Measurements from ENCODE around the gene NEK11. TPM values are rescaled to one million over a fixed set of nuclear protein-coding genes. Genes with fewer than 3 reads are reported as not detected.

The NEK11 gene
- total RNA-seq, 1 donor from 2014 or later: 4.4 TPM

DNA sequence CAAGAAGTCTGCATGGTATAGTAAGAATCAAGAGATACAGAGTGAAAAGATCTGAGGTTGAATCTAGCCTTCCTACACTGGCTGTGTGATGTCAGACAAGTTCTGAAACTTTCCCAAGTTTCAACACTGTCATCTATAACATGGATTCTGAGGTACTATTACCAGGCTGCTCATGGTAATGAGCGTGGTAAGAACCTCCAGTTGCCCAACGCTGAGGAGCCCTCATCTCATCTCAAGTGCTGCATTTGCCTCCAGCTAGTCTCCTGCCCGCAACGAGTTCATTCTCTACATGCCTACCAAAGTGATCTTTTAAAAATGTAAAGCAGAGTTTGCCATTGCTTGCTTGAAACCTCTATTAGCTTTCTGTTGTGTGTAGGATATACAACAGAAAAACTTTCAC lies 168.1 kb downstream of the NEK11 start:
- no peak overlapping the region for H3K27ac Mint-ChIP-seq (ENCODE audit: unreplicated experiment)
- H3K27me3 Mint-ChIP-seq (ENCODE audit: low read depth): no peaks in the 10 kb centered on the region

GRCh38 chr3:131200636-131201199 lies 174.0 kb downstream of the NEK11 start:
- no peak for TF ChIP-seq CTCF (IDR thresholded peaks at IDR 0.05)
- H3K27ac Mint-ChIP-seq (ENCODE audit: unreplicated experiment): no peak overlapping the region
- no peak overlapping the region for H3K4me3 Mint-ChIP-seq (ENCODE audit: unreplicated experiment)
- no peak for DNase-seq (ENCODE audit: low spot score)
- H3K27me3 Mint-ChIP-seq (ENCODE audit: low read depth): no peaks in the 10 kb centered on the region
- H3K9me3 Mint-ChIP-seq (ENCODE audit: low read depth): peaks cover 20% of the 10 kb centered on the region
- H3K4me1 Mint-ChIP-seq (ENCODE audit: low read depth): no peaks in the 10 kb centered on the region
- H3K36me3 Mint-ChIP-seq (ENCODE audit: low read depth): peaks cover 4% of the 10 kb centered on the region

More for the DNA sequence above, 168.1 kb downstream of the NEK11 start:
- Mint-ChIP-seq H3K36me3 (ENCODE audit: low read depth) (no peaks in the 10 kb centered on the region), H3K9me3 (ENCODE audit: low read depth) (no peaks in the 10 kb centered on the region), H3K4me3 (ENCODE audit: unreplicated experiment) (no peak overlapping the region), H3K4me1 (ENCODE audit: low read depth) (no peaks in the 10 kb centered on the region)
- no peak for TF ChIP-seq CTCF (IDR thresholded peaks at IDR 0.05)
- DNase-seq (ENCODE audit: low spot score): no peak

DNA sequence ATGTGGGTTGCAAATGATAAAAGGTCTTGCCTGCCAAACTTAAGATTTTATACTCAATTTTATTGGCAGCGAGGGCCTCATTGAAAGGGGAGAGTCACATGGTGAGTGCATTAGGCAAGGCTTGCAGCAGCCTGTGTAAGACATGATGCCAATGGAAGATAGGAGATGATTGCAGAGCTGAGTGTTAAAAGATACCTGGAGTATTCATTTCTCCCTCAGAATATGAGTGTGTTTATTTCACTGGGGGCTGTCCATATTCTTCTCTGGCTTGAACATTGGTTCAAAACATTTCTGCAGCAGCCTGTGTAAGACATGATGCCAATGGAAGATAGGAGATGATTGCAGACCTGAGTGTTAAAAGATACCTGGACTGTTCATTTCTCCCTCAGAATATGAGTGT lies 189.7 kb downstream of the NEK11 start:
- H3K36me3 Mint-ChIP-seq (ENCODE audit: low read depth): peaks cover 3% of the 10 kb centered on the region
- peaks cover 25% of the 10 kb centered on the region for H3K4me1 Mint-ChIP-seq (ENCODE audit: low read depth)
- no peak for TF ChIP-seq CTCF (IDR thresholded peaks at IDR 0.05)
- H3K9me3 Mint-ChIP-seq (ENCODE audit: low read depth): peaks cover 5% of the 10 kb centered on the region
- no peak for DNase-seq (ENCODE audit: low spot score)
- no peaks in the 10 kb centered on the region for H3K27me3 Mint-ChIP-seq (ENCODE audit: low read depth)
- H3K4me3 Mint-ChIP-seq (ENCODE audit: unreplicated experiment): no peak overlapping the region
- peak overlapping the region; percentile 84 for H3K27ac Mint-ChIP-seq (ENCODE audit: unreplicated experiment)

GRCh38 chr3:131216801-131217200 lies 190.1 kb downstream of the NEK11 start:
- DNase-seq (ENCODE audit: low spot score): no peak
- peaks cover 29% of the 10 kb centered on the region for H3K4me1 Mint-ChIP-seq (ENCODE audit: low read depth)

DNA sequence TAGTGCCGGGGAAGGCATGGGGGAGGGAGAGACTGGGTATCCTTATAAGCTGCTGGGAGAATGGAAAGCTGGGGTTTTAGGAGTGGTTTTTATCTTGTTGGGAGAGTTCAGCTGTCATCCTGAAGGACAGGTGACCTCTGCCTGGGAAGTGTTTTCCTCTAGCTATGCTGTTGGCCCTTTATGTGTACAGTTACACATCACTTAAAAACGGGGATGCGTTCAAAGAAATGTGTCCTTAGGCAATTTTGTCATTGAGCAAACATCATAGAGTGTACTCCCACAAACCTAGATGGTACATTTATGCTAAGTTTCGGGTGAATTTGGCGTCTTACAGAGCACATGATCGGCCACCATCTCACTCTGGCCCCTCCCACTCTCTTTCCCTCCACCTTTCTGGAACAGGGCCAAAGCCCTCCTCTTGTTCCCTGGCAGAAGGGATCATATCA lies 190.6 kb downstream of the NEK11 start:
- H3K4me3 Mint-ChIP-seq (ENCODE audit: unreplicated experiment): peak overlapping the region; percentile 54
- H3K4me1 Mint-ChIP-seq (ENCODE audit: low read depth): peaks cover 33% of the 10 kb centered on the region
- H3K27ac Mint-ChIP-seq (ENCODE audit: unreplicated experiment): peak overlapping the region; percentile 84
- no peaks in the 10 kb centered on the region for H3K9me3 Mint-ChIP-seq (ENCODE audit: low read depth)
- no peaks in the 10 kb centered on the region for H3K36me3 Mint-ChIP-seq (ENCODE audit: low read depth)
- DNase-seq (ENCODE audit: low spot score): no peak
- no peaks in the 10 kb centered on the region for H3K27me3 Mint-ChIP-seq (ENCODE audit: low read depth)
- no peak for TF ChIP-seq CTCF (IDR thresholded peaks at IDR 0.05)

More at GRCh38 chr3:131216801-131217200, 190.1 kb downstream of the NEK11 start:
- Mint-ChIP-seq H3K36me3 (ENCODE audit: low read depth) (no peaks in the 10 kb centered on the region), H3K9me3 (ENCODE audit: low read depth) (peaks cover under 1% of the 10 kb centered on the region), H3K4me3 (ENCODE audit: unreplicated experiment) (peak overlapping the region; percentile 54), H3K27me3 (ENCODE audit: low read depth) (no peaks in the 10 kb centered on the region), H3K27ac (ENCODE audit: unreplicated experiment) (peak overlapping the region; percentile 84)
- TF ChIP-seq CTCF (IDR thresholded peaks at IDR 0.05): no peak
